CD4-positive, alpha-beta T cell treated with Interleukin-10 for 1 hour (primary cell): Measurements from ENCODE around the gene PPIP5K2.
"Not testable (repeated sequence)": the region's sequence is repeated elsewhere in the genome, so short reads cannot be mapped to it uniquely, and the experiment has no call there.

Source experiments
- DNase-seq: peaks from one replicate; pipeline ENCODE4 v3.0.0-alpha.2; 2020

PPIP5K2 gene

GRCh38 chr5:103126557-103126956 lies 6.5 kb downstream of the PPIP5K2 start:
- no peak for DNase-seq

GRCh38 chr5:103127292-103127817 lies 7.3 kb downstream of the PPIP5K2 start:
- no peak for DNase-seq

DNA sequence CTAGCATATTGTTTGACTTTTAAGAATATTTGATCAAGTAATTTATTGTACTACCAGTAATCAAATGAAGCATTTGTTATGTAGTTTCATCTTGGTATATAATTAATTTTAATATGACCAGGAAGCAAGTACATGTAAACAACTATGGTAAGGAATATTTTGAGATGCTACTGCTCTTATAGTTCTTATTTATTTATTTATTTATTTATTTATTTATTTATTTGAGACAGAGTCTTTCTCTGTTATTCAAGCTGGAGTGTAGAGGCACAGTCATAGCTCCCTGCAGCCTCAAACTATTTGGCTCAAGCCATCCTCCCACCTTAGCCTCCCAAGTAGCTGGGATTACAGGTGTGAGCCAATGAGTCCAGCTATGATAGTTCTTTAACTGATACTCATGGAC lies 8.1 kb downstream of the PPIP5K2 start:
- no peak for DNase-seq

DNA sequence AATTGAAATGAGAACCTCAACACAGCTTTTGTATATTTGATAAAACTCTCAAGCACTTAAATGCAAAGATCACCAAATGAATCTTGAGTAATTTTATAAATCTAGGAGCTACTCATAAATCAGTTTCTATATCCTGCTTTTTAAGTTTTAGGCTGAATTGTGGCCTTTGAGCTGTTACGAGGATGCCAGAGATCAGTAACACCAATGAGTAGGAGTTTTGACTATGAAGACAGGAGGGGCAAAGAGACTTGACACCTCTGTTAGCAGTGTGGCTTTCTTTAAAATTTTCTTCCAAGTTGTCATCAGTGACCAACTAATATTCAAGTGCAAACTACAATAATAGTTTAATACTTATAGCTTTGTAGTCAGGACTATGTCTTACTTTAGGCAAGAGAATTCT lies 12.6 kb downstream of the PPIP5K2 start:
- no peak for DNase-seq

DNA sequence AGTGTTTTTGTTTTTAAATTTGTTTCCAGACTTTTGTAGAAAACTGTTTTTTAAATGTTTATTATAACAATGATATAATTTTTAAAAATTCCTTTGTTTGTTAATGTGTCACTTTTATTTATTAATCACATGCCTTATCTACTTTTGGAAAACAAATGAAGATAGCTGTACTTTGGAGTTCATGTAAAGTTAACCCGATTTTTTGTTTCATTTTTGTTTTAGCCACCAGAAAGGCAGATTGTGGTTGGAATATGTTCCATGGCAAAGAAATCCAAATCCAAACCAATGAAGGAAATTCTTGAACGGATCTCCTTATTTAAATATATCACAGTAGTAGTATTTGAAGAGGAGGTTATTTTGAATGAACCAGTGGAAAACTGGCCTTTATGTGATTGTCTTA lies 13.1 kb downstream of the PPIP5K2 start:
- no peak for DNase-seq

DNA sequence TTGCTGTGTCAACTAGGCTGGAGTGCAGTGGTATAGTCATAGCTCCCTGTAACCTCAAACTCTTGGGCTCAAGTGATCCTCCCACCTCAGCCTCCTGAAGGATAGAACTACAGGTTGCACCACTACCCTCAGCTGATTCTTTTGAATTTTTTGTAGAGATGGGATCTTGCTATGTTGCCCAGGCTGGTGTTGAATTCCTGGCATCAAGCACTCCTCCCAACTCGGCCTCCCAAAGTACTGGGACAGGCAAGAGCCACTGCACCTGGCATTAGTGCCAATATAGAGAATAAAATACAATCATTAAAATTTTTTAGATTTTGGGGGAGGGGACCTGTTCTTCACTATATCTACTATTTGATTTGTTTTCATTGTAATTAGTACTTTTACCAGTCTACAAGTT lies 15.4 kb downstream of the PPIP5K2 start:
- DNase-seq = no peak

DNA sequence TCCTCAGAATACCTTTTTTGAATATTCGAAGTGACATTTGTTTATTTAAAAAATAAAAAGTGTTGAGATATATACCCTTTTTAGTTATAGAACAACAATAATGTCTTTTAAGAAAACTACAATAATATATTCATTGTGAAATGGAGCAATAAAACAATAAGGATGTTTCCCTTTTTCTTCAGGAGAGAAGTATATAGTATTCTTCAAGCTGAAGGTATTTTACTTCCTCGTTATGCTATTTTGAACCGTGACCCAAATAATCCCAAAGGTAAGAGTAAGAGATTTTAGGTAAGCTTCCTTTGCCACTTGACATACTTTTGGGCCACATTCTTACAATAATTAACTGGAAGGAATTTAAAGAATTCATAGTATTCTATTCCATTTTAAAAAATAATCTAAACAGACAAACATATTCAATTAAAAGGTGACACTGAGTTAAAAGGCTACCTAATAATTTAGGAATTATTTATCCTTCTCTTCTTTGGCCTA lies 18.1 kb downstream of the PPIP5K2 start:
- DNase-seq = no peak

DNA sequence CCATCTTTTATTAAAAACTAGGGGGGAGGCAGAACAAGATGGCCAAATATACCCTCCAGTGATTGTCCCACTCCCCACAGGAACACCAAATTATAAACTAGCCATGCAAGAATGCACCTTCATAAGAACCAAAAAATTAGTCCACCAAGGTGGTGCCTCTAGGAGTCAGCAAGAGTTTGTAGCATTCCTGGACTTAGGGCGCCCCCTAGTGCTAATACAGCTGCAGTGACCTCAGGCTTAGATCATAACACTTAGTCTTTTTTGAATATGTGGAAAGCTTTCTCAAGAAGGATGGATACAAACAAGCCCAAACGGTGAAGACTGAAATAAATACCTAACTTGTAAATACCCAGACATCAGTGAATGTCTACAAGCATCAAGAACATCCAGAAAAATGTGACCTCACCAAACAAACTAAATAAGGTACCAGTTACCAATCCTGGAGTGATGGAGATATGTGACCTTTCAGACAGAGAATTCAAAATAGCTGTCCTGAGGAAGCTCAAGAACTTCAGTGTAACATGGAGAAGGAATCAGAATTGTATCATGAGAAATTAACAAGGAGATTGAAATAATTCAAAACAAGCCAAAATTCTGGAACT lies 19.3 kb downstream of the PPIP5K2 start:
- DNase-seq = peak; percentile 86

- not testable (repeated sequence) for DNase-seq
These were observed 22.0 kb downstream of the PPIP5K2 start for GRCh38 chr5:103142132-103142531.

DNA sequence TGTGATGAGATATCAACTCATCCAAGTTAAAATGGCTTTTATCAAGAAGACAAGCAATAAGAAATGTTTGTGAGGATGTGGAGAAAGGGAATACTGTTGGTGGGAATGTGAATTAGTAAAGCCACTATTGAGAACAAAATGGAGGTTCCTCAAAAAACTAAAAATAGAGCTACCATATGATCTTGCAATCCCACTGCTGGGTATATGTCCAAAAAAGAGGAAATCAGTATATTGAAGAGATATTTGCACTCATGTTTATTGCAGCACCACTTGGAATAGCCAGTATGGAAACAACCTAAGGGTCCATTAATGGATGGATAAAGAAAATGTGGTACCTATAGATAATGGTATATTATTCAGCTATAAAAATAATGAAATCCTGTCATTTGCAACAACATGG lies 25.1 kb downstream of the PPIP5K2 start:
- DNase-seq = no peak

GRCh38 chr5:103148213-103148612 lies 28.1 kb downstream of the PPIP5K2 start:
- DNase-seq = no peak

- no peak for DNase-seq
These were observed 31.1 kb downstream of the PPIP5K2 start for GRCh38 chr5:103151156-103151555.

DNA sequence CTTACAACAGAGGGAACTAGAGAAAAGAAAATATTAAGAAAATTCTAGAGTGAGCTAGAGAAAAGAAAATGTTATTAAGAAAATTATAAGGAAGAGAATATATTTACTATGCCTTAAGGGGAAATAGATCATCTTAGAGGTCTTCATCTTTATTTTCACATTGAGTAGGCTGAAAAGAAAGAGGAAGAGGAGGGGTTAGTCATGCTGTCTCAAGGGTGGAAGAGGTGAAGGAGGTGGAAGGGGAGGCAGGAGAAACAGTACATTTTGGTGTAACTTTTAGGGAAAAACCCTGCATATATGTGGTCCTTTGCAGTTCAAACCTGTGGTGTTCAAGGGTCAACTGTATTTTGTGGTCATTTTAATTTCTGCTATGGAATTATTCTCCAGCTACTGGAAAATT lies 46.6 kb downstream of the PPIP5K2 start:
- DNase-seq = no peak

- no peak for DNase-seq
These were observed 54.0 kb downstream of the PPIP5K2 start for GRCh38 chr5:103174147-103174546.

- no peak for DNase-seq
These were observed 57.4 kb downstream of the PPIP5K2 start for GRCh38 chr5:103177543-103177942.

DNA sequence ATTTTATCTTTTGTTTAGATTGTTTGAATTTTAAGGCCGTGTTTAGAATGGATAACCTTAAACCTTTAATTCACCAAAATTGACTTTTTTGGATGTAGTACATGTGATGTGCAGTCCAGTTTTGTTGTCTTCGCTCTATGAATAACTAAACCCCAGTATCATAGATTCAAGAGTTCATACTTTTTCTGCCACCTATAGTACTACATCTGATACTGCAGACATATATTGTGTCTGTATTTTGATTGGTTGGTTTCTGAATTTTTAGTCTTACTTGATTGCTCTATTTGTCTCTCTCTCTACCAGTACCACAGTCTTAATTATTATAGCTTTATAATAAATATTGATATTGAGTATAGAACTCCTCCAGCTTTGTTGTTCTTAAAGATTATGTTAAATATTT lies 58.1 kb downstream of the PPIP5K2 start:
- no peak for DNase-seq

GRCh38 chr5:103186152-103186551 lies 66.1 kb downstream of the PPIP5K2 start:
- no peak for DNase-seq

- no peak for DNase-seq
These were observed 68.3 kb downstream of the PPIP5K2 start for GRCh38 chr5:103188436-103188835.

DNA sequence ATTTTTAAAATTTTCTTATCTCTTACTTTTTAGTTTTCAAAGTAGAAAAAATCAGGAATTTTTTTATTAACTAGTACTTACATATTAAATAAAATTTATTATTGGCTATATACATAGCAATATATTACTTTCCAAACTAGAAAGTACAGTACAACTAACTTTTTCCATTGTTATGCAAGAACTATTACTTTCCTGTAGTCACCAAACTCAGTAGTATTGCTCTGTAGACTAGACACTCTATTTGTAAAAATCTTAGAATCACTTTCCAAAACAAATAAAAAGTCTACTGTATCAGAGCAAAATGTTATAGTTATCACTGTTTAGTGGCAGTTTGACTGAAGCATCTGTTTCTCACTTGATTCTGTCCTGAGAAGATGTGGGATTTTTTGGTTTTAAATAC lies 83.1 kb downstream of the PPIP5K2 start:
- DNase-seq = no peak

DNA sequence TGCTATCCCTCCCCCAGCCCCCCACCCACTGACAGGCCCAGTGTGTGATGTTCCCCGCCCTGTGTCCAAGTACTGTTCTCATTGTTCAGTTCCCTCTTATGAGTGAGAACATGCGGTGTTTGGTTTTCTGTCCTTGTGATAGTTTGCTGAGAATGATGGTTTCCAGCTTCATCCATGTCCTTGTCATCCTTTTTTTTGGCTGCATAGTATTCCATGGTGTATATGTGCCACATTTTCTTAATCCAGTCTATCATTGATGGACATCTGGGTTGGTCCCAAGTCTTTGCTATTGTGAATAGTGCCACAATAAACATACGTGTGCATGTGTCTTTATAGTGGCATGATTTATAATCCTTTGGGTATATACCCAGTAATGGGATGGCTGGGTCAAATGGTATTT lies 84.9 kb downstream of the PPIP5K2 start:
- not testable (repeated sequence) for DNase-seq

DNA sequence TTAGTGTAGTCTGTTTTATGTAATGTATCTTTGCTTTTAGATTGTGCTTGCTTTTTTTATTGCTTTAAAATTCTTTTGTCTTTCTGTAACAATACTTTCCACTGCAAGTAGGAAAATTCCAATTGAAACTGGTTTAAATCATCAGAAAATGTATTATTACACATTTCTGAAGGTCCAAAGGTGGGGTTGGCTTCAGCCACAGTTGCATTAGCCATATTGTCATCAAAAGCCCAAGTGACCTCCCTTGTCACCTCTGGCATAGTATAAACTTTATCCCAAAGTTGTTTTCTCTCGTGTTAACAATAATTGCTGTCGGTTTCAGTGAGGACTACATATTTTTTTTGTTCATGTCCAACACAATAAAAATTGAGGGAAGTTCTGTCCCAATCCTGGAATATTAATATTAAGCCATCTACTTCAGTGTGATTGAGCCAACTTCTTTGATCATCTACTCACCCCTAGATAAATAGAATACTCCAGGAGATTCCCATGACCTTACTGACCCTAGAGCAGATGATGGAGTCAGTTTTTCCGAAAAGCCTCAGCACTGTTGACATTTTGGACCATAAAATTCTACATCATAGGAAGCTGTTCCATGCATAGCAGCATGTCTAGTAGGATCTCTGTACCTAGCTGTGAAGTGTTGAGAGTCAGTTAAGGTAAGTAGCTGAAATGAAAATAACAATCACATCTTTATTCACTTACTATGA lies 86.0 kb downstream of the PPIP5K2 start:
- DNase-seq = no peak

DNA sequence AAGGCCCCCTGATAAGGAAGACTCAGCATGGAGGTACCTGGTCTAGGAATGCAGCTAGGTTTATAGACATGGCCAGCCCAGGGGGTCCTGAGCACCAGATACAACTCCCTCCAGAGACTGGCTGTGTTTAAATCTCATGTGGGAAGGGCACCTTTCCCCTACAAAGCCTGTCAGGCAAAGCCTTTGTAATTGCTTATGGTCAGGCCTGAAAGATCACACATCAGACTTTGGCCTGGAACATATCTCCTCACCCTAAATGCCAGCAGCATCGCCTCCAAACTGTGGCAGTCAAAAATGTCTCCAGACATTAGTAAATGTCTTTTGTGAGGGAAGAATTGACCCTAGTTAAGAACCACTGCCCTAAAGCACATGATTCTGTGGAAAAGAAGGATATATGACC lies 86.9 kb downstream of the PPIP5K2 start:
- no peak for DNase-seq

GRCh38 chr5:103207653-103208052 lies 87.6 kb downstream of the PPIP5K2 start:
- DNase-seq = no peak

DNA sequence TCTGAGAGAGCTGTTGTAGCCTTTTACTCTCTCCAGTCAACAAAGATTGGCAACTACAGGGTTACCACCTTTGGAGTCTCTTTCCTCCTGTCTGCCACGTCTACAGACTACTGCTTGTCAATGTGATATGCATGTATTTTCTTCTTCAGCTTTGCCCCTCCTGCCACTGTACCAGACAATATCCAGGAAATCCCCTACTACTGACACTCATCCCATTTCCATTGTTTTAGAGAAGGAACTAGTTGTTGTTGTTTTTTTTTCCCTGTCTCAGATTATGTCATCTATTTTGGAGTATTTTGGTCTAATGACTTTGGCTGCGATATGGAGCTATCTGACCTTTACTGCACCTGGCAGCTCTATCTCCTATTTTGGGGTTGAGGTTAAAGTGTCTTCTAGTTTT lies 88.4 kb downstream of the PPIP5K2 start:
- no peak for DNase-seq

DNA sequence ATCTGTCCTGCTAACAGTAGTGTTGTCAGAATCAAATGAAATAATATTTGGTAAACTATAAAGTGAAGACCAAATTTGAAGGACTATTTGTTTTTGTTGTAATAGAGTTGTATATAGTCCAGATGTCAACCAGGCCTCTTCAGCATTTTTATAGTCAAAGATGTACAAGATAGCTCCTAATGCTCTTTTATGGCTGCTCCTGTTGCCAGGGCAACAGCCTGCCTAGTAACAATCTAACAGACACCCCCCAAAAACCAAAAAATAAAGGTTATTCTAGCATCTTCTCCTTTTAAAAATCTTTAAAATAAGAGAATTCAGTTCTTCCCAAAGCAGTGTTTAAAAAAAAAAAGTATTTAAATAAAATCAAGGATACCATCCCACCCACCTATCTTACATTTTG lies 89.0 kb downstream of the PPIP5K2 start:
- DNase-seq = no peak
